Activated naive CD4-positive, alpha-beta T cell (primary cell): ENCODE results near the gene SECISBP2L.
A peak's percentile ranks its signal among the peaks of the same experiment; 100 is the strongest.
"Not testable (repeated sequence)": the region's sequence is repeated elsewhere in the genome, so short reads cannot be mapped to it uniquely, and the experiment has no call there.

ENCODE experiments used
- DNase-seq, 4 experiments: peaks; one replicate each; lab custom pipeline; 2025; lab: John Stamatoyannopoulos, UW

SECISBP2L gene

GRCh38 chr15:48999314-48999713 lies 46.9 kb downstream of the SECISBP2L start:
- DNase-seq: no peak

- no peak for DNase-seq
Measured at GRCh38 chr15:48996276-48996675, 50.0 kb downstream of the SECISBP2L start.

- no peak for DNase-seq
Measured at GRCh38 chr15:48993380-48993779, 52.9 kb downstream of the SECISBP2L start.

GRCh38 chr15:48992545-48992944 lies 53.7 kb downstream of the SECISBP2L start:
- no peak for DNase-seq

- DNase-seq: no peak
Measured at GRCh38 chr15:48992096-48992495, 54.1 kb downstream of the SECISBP2L start.

GRCh38 chr15:48989170-48989569 lies 57.1 kb downstream of the SECISBP2L start:
- DNase-seq: no peak

- DNase-seq: no peak
Measured at GRCh38 chr15:48987142-48987541, 59.1 kb downstream of the SECISBP2L start.

- DNase-seq: no peak
Measured at GRCh38 chr15:48986240-48986639, 60.0 kb downstream of the SECISBP2L start.

GRCh38 chr15:48985516-48985915 lies 60.7 kb downstream of the SECISBP2L start:
- DNase-seq: no peak

GRCh38 chr15:48984811-48985352 lies 61.4 kb downstream of the SECISBP2L start:
- DNase-seq: no peak

- no peak for DNase-seq
Measured at GRCh38 chr15:48984021-48984710, 62.1 kb downstream of the SECISBP2L start.

- no peak for DNase-seq
Measured at GRCh38 chr15:48983300-48983699, 62.9 kb downstream of the SECISBP2L start.

GRCh38 chr15:48981941-48982340 lies 64.3 kb downstream of the SECISBP2L start:
- no peak for DNase-seq

GRCh38 chr15:48978638-48979037 lies 67.6 kb downstream of the SECISBP2L start:
- DNase-seq: no peak

- DNase-seq: no peak
Measured at GRCh38 chr15:48976444-48977088, 69.7 kb downstream of the SECISBP2L start.

- peak; percentile 17 to 66 (median 52) for DNase-seq
Measured at GRCh38 chr15:48975472-48976419, 70.5 kb downstream of the SECISBP2L start.

- no peak for DNase-seq
Measured at GRCh38 chr15:48974882-48975281, 71.4 kb downstream of the SECISBP2L start.

GRCh38 chr15:48972750-48973503 lies 73.3 kb downstream of the SECISBP2L start:
- no peak for DNase-seq

- not testable (repeated sequence) for DNase-seq
Measured at GRCh38 chr15:48970926-48971325, 75.3 kb downstream of the SECISBP2L start.

GRCh38 chr15:48968066-48968465 lies 78.2 kb downstream of the SECISBP2L start:
- DNase-seq: no peak

- DNase-seq: no peak
Measured at GRCh38 chr15:48967336-48967735, 78.9 kb downstream of the SECISBP2L start.
